GM21423 (cell line): ENCODE measurements around the gene CAMK1D.
"Not testable (repeated sequence)": the region's sequence is repeated elsewhere in the genome, so short reads cannot be mapped to it uniquely, and the experiment has no call there.

Experiments
- ATAC-seq: cut with Tn5 transposase; IDR thresholded peaks from one replicate; pipeline ENCODE4 v1.9.1; 2021; ENCODE audit warnings: mild to moderate bottlenecking, moderate library complexity; ENCODE audit not compliant: unreplicated experiment

Gene CAMK1D

GRCh38 chr10:12340371-12340770 lies 9.0 kb upstream of the CAMK1D start:
- no peak for ATAC-seq

GRCh38 chr10:12340937-12341336 lies 8.4 kb upstream of the CAMK1D start:
- no peak for ATAC-seq

- no peak for ATAC-seq
These were observed 7.8 kb upstream of the CAMK1D start for GRCh38 chr10:12341526-12341925.

GRCh38 chr10:12344375-12345110 lies 4.8 kb upstream of the CAMK1D start:
- no peak for ATAC-seq

- ATAC-seq = no peak
These were observed 2.6 kb upstream of the CAMK1D start for GRCh38 chr10:12346707-12347106.

DNA sequence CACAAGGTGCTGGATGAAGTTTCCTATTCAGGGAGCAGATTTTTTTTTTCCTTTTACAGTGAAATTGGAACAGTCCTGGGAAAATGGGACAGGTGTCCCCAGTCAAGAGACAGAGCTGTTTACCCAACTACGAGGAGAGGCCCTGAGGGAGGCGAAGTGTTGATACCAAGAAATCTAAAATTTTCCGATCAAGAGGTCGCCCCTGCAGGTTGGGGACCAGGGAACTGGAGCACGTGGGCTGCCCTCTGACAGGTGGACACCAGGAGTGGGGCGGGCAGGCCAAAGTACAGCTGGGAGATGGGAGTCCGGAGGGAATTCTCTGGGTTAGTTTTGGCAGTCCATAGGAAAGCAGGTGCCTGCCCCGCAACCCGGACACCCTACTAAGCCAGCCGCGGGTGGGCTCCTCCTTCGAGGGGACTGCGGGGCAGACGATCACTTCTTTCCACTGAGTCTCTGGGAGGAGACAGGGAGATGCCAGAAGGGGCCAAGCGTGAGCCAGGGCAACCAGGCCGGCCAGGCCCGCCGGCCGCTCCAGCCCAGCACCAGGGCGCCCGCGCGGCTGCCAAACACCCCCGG lies 965 bp upstream of the CAMK1D start:
- no peak for ATAC-seq

DNA sequence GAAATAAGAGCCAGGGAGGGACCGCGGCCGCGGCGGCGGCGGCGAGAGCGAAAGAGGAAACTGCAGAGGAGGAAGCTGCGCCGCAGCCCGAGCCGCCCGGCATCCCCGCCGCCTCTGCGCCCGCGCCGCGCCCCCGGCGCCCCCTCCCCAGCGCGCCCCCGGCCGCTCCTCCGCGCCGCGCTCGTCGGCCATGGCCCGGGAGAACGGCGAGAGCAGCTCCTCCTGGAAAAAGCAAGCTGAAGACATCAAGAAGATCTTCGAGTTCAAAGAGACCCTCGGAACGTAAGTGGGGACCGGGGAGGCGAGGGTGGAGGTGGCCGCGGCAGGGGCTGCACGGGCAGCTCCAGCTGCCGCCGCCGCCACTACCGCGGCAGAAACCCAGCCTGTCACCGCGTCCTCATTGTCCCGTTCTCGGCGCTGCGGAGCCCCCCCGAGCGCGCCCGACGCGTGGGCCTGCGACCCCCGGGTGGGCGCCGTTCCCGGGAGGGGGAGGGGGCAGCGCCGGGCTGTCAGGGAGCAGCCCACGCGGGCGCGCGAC lies 351 bp downstream of the CAMK1D start:
- peak; percentile 45 for ATAC-seq

- no peak for ATAC-seq
These were observed 973 bp downstream of the CAMK1D start for GRCh38 chr10:12350167-12350872.

DNA sequence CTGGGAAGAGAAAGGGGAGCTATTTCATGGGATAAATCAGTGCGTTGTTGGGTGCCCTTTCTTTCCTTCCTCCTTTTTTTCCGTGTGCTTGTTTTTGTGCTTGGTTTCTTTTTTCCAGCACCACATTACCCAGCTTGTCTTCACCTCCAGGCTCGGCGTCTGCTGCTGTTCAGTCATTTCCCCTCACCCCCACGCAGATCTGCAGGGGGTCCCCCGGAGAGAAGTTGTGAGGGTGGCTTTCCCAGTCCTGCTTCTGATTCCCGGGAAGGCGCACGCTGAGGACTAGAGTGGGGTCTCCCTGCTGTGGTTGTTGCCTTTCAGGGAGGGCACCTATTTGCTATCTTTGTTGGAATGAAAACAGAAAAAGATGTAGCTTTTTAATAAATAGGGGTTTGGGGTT lies 1.6 kb downstream of the CAMK1D start:
- ATAC-seq = no peak

GRCh38 chr10:12351447-12351846 lies 2.1 kb downstream of the CAMK1D start:
- ATAC-seq = no peak

DNA sequence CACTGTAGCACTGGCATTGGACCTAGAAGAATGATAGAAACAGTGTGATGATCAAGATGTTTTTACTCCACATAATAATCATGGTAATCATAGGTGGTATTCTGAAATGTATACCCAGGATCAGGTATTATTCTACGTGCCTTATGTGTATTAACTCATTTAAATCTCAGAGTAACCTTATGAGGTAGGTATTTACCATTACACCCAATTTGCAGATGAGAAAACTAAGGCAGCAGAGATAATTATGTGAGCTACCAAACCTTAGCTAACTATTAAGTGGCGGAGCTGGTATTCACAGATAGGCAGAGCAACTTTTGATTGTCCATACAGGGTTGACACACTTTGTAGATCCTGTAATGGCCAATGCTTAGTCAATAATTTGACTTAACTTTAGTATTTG lies 2.5 kb downstream of the CAMK1D start:
- no peak for ATAC-seq

DNA sequence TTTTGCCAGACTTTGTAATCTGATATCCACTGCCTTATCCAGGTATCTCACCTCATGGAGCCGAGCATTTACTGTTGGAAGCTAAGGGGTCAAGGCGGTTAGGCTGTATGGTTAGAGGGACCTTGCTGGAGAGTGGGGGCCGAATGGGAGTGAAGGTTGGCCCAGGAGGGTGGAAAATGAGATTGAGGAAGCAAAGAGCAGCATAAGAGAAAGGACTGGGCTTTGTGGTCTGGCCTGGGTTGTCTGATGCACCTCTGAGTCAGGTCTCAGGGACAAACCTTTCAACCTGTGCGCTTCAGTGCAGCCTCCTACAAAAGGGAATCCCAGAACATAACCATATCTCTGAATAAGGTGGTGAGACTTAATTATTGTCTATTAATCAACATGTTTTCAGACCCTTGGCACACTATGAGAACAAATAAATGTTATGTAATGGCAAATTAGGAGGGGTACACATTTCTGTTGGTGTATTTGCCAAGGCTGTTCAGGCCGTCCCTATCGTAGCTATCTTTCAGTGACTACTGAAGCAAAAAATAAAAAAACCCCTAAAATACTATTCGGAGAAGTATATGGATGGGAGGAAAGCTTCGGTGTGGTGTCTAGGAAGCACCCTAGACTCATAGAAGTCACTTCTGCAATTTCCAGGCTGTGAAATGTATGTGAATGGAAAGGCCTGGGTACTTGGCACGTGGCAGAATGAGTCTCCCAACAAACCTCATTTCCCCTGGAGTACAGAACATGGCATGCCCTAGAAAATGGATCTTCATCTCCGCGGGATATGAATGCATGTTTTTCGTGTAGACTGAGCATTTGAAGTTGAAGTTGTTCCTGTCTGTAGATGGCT lies 4.3 kb downstream of the CAMK1D start:
- ATAC-seq = no peak

DNA sequence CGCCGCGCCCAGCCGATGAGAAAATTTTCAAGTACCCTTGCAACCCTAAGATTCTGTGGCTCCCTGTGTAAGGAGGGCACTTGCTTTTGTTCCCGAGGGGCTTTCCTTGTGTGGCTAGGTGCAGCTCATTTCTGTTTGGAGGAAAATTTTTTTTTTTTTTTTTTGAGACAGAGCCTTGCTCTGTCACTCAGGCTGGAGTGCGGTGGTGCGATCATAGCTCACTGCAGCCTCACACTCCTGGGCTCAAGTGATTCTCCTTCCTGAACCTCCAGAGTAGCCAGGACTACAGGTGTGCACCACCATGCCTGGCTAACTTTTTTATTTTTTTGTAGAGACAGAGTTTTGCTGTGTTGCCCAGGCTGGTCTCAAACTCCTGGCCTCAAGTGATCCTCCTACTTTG lies 5.3 kb downstream of the CAMK1D start:
- not testable (repeated sequence) for ATAC-seq

DNA sequence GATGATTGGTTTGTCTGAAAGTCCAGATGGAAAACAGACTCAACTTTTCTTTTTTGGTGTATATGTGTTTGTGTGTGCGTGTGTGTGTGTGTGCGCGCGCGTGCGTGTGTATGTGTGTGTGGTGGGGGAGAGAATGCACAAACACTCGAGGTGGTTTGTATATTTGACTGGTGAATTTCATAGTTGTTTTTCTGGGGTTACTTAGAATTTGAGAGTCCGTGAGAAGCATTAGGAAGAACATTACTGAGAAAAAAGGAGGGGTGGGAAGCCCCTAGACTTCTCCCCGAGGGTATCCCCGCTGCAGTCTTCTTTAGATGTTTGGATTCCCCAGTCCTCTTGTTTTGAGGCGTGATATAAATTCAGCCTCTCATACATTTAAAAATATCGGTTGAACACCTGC lies 6.0 kb downstream of the CAMK1D start:
- ATAC-seq = no peak

- ATAC-seq = no peak
These were observed 8.3 kb downstream of the CAMK1D start for GRCh38 chr10:12357525-12358151.

GRCh38 chr10:12358863-12359564 lies 9.7 kb downstream of the CAMK1D start:
- ATAC-seq = no peak

- ATAC-seq = no peak
These were observed 11.1 kb downstream of the CAMK1D start for GRCh38 chr10:12360461-12360860.

DNA sequence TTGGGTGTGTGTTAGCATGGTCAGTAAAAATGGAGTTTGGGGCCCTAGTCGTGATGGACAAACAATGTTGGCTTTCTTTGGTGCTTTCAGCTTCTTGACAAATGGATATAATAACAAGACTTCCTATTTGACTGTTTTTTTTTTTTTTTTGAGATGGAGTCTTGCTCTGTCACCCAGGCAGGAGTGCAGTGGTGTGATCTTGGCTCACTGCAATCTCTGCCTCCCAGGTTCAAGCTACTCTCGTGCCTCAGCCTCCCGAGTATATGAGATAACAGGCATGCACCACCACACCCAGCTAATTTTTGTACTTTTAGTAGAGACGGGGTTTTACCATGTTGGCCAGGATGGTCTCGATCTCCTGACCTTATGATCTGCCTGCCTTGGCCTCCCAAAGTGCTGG lies 11.8 kb downstream of the CAMK1D start:
- ATAC-seq = not testable (repeated sequence)

DNA sequence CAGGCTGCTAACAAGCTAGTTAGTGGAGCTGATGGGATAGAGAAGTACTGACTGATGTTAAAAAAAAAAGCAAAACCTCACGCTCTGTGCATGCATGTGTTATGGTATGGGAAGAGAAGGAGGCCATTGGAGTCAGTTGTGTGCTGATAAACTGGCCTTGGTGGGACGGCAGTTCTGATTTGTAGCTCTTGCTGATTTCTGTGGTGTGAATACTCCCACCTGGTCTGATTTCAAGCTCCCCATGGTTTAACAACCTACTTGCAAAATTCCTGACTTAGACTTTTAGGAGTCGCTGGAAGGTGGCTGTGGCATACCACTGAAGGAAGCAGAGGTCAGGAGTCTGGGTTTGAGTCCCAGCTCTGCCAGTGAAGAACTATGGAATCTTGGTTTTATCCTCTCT lies 15.2 kb downstream of the CAMK1D start:
- ATAC-seq = no peak

DNA sequence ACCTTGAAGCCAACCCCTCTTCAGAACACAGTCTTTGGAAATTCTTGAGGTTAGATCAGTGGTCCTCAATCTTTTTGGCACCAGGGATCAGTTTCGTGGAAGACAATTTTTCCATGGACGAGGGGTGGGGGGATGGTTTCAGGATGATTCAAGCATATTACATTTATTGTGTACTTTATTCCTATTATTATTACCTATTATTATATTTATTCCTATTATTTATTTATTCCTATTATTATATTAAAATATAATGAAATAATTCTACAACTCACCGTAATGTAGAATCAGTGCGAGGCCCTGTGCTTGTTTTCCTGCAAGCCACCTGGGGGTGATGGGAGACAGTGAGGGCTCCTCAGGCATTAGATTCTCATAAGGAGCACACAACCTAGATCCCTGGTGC lies 17.9 kb downstream of the CAMK1D start:
- ATAC-seq = no peak
